HepG2 (cell line): ENCODE measurements around the gene RBMXL2.

Source experiments
- ATF2 ChIP-seq: sonication (generic); formaldehyde crosslinking; IDR thresholded peaks from 2 replicates; pipeline ENCODE4 v1.4.0; 2020; ENCODE audit warnings: missing genetic modification reagents
- CTCF ChIP-seq: sonication (generic); formaldehyde crosslinking; IDR thresholded peaks from 2 replicates; pipeline ENCODE4 v1.5.0; 2020; ENCODE audit warnings: mild to moderate bottlenecking, missing genetic modification reagents, moderate library complexity
- HIVEP1 ChIP-seq: sonication (generic); formaldehyde crosslinking; IDR thresholded peaks from 2 replicates; pipeline ENCODE4 v1.4.0; 2020; ENCODE audit warnings: mild to moderate bottlenecking, missing genetic modification reagents
- NFYB ChIP-seq: sonication (generic); formaldehyde crosslinking; IDR thresholded peaks from 2 replicates; pipeline ENCODE4 v1.4.0; 2020; ENCODE audit warnings: missing genetic modification reagents
- NR2C2 ChIP-seq: sonication (generic); formaldehyde crosslinking; IDR thresholded peaks from 2 replicates; pipeline ENCODE4 v1.4.0; 2020; ENCODE audit warnings: missing genetic modification reagents, mild to moderate bottlenecking, moderate library complexity, borderline replicate concordance
- YY1 ChIP-seq: IDR thresholded peaks from 2 replicates; pipeline ENCODE4 v1.6.1; 2011; ENCODE audit warnings: low read length, low read depth, moderate library complexity, mild to moderate bottlenecking; ENCODE audit not compliant: insufficient read depth, insufficient replicate concordance
- ZZZ3 ChIP-seq: sonication (generic); formaldehyde crosslinking; IDR thresholded peaks from 2 replicates; pipeline ENCODE4 v1.4.0; 2020; ENCODE audit warnings: missing genetic modification reagents, mild to moderate bottlenecking, borderline replicate concordance
- TF ChIP-seq, protein P1 (sequence below): sonication (generic); formaldehyde crosslinking; IDR thresholded peaks from 2 replicates; pipeline ENCODE4 v1.8.1; 2023; ENCODE audit warnings: mild to moderate bottlenecking, inconsistent platforms, moderate library complexity, missing genetic modification reagents, borderline replicate concordance
- TF ChIP-seq, protein P2 (sequence below), 2 experiments: sonication (generic) in 1 of 2; formaldehyde crosslinking in 1 of 2; IDR thresholded peaks; 2 replicates each; pipeline versions ENCODE4 v1.5.1 to v1.6.1; 2011 to 2020; ENCODE audit warnings: borderline replicate concordance in 1 of 2, low read depth in 1 of 2, low read length in 1 of 2, mild to moderate bottlenecking in 1 of 2, missing genetic modification reagents in 1 of 2, moderate library complexity in 1 of 2

GRCh38 chr11:7089328-7090251 lies 792 bp downstream of the RBMXL2 start:
- TF ChIP-seq, protein P1, sequence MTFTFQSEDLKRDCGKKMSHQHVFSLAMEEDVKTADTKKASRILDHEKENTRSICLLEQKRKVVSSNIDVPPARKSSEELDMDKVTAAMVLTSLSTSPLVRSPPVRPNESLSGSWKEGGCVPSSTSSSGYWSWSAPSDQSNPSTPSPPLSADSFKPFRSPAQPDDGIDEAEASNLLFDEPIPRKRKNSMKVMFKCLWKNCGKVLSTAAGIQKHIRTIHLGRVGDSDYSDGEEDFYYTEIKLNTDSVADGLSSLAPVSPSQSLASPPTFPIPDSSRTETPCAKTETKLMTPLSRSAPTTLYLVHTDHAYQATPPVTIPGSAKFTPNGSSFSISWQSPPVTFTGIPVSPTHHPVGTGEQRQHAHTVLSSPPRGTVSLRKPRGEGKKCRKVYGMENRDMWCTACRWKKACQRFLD: no peak
- no peak for TF ChIP-seq NFYB (CRISPR knock-in tag)
- TF ChIP-seq HIVEP1 (CRISPR knock-in tag): no peak
- TF ChIP-seq ATF2: no peak
- TF ChIP-seq, protein P2, sequence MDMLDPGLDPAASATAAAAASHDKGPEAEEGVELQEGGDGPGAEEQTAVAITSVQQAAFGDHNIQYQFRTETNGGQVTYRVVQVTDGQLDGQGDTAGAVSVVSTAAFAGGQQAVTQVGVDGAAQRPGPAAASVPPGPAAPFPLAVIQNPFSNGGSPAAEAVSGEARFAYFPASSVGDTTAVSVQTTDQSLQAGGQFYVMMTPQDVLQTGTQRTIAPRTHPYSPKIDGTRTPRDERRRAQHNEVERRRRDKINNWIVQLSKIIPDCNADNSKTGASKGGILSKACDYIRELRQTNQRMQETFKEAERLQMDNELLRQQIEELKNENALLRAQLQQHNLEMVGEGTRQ (IDR thresholded peaks at IDR 0.05; ENCODE audit: low read depth, low read length): no peak
- TF ChIP-seq, protein P2 (CRISPR knock-in tag; IDR thresholded peaks at IDR 0.05; ENCODE audit: borderline replicate concordance): no peak
- no peak for TF ChIP-seq YY1
- no peak for TF ChIP-seq NR2C2
- no peak for TF ChIP-seq CTCF
- TF ChIP-seq ZZZ3 (CRISPR knock-in tag): no peak
